Esophagus muscularis mucosa (tissue), 3 donors: ENCODE data around the gene TNKS2.

ENCODE experiments used
- POLR2A ChIP-seq: fragments of 450-650 bp; IDR thresholded peaks from one replicate; pipeline ENCODE4 v1.6.1; 2017; ENCODE audit warnings: antibody characterized with exemption, moderate library complexity, mild to moderate bottlenecking, low read depth
- POLR2AphosphoS5 ChIP-seq, 2 donors: sonication (generic); formaldehyde crosslinking; IDR thresholded peaks; one replicate each; pipeline ENCODE4 v1.6.1; 2017; ENCODE audit warnings: antibody characterized with exemption in 2 of 2
- TF ChIP-seq, protein P1 (sequence below), 3 experiments: fragments of 200-600 bp in 2 of 3; fragments of 450-650 bp in 1 of 3; sonication (generic) in 2 of 3; IDR thresholded peaks; one replicate each; pipeline ENCODE4 v1.5.1; 2017 to 2019; ENCODE audit warnings: antibody characterized with exemption in 3 of 3, mild to moderate bottlenecking in 2 of 3, moderate library complexity in 1 of 3

- TF ChIP-seq, protein P1, sequence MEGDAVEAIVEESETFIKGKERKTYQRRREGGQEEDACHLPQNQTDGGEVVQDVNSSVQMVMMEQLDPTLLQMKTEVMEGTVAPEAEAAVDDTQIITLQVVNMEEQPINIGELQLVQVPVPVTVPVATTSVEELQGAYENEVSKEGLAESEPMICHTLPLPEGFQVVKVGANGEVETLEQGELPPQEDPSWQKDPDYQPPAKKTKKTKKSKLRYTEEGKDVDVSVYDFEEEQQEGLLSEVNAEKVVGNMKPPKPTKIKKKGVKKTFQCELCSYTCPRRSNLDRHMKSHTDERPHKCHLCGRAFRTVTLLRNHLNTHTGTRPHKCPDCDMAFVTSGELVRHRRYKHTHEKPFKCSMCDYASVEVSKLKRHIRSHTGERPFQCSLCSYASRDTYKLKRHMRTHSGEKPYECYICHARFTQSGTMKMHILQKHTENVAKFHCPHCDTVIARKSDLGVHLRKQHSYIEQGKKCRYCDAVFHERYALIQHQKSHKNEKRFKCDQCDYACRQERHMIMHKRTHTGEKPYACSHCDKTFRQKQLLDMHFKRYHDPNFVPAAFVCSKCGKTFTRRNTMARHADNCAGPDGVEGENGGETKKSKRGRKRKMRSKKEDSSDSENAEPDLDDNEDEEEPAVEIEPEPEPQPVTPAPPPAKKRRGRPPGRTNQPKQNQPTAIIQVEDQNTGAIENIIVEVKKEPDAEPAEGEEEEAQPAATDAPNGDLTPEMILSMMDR (IDR thresholded peaks at IDR 0.05), result no peak
- TF ChIP-seq POLR2A, result no peak
- TF ChIP-seq POLR2AphosphoS5 (IDR thresholded peaks at IDR 0.05), result no peak
Observed at GRCh38 chr10:91824076-91824475, 25.9 kb downstream of the TNKS2 start.
